Vagina (tissue), 2 donors: ENCODE results near the gene ODAPH. TPM values are rescaled to one million over a fixed set of nuclear protein-coding genes. Genes with fewer than 3 reads are reported as not detected.
"Not testable (repeated sequence)": the region's sequence is repeated elsewhere in the genome, so short reads cannot be mapped to it uniquely, and the experiment has no call there.

Experiments
- DNase-seq, 2 donors: peaks; one replicate each; pipeline ENCODE4 v3.0.0-alpha.2; 2017; ENCODE audit errors: extremely low spot score in 2 of 2
- H3K27ac ChIP-seq: fragments of 200-600 bp; sonication (generic); one replicate; pipeline ENCODE4 v1.5.1; 2019
- H3K27me3 ChIP-seq: fragments of 200-600 bp; sonication (generic); one replicate; pipeline ENCODE4 v1.5.1; 2019
- H3K36me3 ChIP-seq, 2 donors: fragments of 200-600 bp; sonication (generic); one replicate each; pipeline ENCODE4 v1.5.1; 2017 to 2019
- H3K4me1 ChIP-seq: fragments of 200-600 bp; sonication (generic); one replicate; pipeline ENCODE4 v1.5.1; 2019
- H3K4me3 ChIP-seq, 2 donors: fragments of 200-600 bp; sonication (generic); 1 replicate in 1 of 2; 2 replicates in 1 of 2; pipeline ENCODE4 v1.5.1; 2016 to 2019
- H3K9me3 ChIP-seq: fragments of 200-600 bp; sonication (generic); one replicate; pipeline ENCODE4 v1.5.1; 2019
- POLR2A ChIP-seq, 2 donors: fragments of 450-650 bp; IDR thresholded peaks; one replicate each; pipeline ENCODE4 v1.6.1; 2017; ENCODE audit warnings: antibody characterized with exemption in 2 of 2, mild to moderate bottlenecking in 2 of 2, moderate library complexity in 2 of 2
- POLR2AphosphoS5 ChIP-seq, 2 donors: sonication (generic); formaldehyde crosslinking; IDR thresholded peaks; one replicate each; pipeline ENCODE4 v1.9.0; 2017; ENCODE audit warnings: antibody characterized with exemption in 2 of 2, mild to moderate bottlenecking in 2 of 2, low read depth in 1 of 2; ENCODE audit not compliant: insufficient read depth in 1 of 2
- intact Hi-C: fragments of 100-400 bp; cut with DNase I; formaldehyde crosslinking; loops from one replicate; pipeline ENCODE4 v1.15.1; 2023
- total RNA-seq: library from RNA; depleted of rRNA; stranded (reverse); fragments of >200 nt; gene quantifications from one replicate; pipeline ENCODE4 v1.2.3, GENCODE V29; 2016
- TF ChIP-seq, protein P1 (sequence below), 3 experiments: fragments of 450-650 bp in 2 of 3; fragments of 200-600 bp in 1 of 3; sonication (generic) in 1 of 3; IDR thresholded peaks; one replicate each; pipeline ENCODE4 v1.5.1; 2017 to 2019; ENCODE audit warnings: antibody characterized with exemption in 3 of 3, mild to moderate bottlenecking in 2 of 3, moderate library complexity in 2 of 3

ODAPH gene
- total RNA-seq, 1 donor from 2014 or later, result not detected

DNA sequence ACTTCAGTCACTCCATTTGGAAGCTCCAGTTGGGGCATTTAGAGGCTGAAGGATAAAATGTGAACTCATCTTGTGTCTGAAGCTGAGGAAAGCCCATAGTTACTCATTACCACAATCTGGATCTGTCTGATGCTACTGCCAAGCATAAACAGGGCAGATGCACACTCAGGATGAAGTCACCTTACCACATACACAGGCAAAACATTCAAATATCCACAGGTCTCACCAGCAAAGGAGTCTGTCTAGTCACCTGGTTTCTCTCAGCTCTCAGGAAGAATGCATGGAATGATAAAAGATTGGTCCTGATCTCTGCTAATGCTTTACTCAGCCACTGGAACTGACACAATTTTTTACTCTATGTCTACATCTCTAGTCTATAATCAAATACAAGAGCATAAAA lies 13.0 kb upstream of the ODAPH start:
- no peak for DNase-seq
- Histone ChIP-seq H3K27me3 (no peaks in the 10 kb centered on the region), H3K27ac (no peak overlapping the region), H3K4me1 (no peaks in the 10 kb centered on the region), H3K4me3 (no peak overlapping the region), H3K9me3 (no peaks in the 10 kb centered on the region), H3K36me3 (no peaks in the 10 kb centered on the region)
- TF ChIP-seq, protein P1, sequence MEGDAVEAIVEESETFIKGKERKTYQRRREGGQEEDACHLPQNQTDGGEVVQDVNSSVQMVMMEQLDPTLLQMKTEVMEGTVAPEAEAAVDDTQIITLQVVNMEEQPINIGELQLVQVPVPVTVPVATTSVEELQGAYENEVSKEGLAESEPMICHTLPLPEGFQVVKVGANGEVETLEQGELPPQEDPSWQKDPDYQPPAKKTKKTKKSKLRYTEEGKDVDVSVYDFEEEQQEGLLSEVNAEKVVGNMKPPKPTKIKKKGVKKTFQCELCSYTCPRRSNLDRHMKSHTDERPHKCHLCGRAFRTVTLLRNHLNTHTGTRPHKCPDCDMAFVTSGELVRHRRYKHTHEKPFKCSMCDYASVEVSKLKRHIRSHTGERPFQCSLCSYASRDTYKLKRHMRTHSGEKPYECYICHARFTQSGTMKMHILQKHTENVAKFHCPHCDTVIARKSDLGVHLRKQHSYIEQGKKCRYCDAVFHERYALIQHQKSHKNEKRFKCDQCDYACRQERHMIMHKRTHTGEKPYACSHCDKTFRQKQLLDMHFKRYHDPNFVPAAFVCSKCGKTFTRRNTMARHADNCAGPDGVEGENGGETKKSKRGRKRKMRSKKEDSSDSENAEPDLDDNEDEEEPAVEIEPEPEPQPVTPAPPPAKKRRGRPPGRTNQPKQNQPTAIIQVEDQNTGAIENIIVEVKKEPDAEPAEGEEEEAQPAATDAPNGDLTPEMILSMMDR (IDR thresholded peaks at IDR 0.05), result no peak
- no peak for TF ChIP-seq POLR2A (IDR thresholded peaks at IDR 0.05)
- TF ChIP-seq POLR2AphosphoS5 (IDR thresholded peaks at IDR 0.05; ENCODE audit: insufficient read depth in 1 of 2, low read depth in 1 of 2), result no peak
- intact Hi-C loops, result no loop called here

GRCh38 chr4:75544220-75544619 lies 11.6 kb upstream of the ODAPH start:
- H3K4me1 ChIP-seq, intact Hi-C loops, H3K9me3 ChIP-seq, H3K27me3 ChIP-seq, H3K27ac ChIP-seq, H3K36me3 ChIP-seq, H3K4me3 ChIP-seq, DNase-seq: not testable (repeated sequence)

- intact Hi-C loops, result no loop called here
- no peaks in the 10 kb centered on the region for H3K4me1 ChIP-seq
- no peaks in the 10 kb centered on the region for H3K36me3 ChIP-seq
- H3K27ac ChIP-seq, result no peak overlapping the region
- H3K4me3 ChIP-seq, result no peak overlapping the region
- DNase-seq, result no peak
- no peak for TF ChIP-seq POLR2AphosphoS5 (IDR thresholded peaks at IDR 0.05; ENCODE audit: insufficient read depth in 1 of 2, low read depth in 1 of 2)
- no peak for TF ChIP-seq POLR2A (IDR thresholded peaks at IDR 0.05)
- TF ChIP-seq, protein P1 (IDR thresholded peaks at IDR 0.05), result no peak
- H3K27me3 ChIP-seq, result no peaks in the 10 kb centered on the region
- no peaks in the 10 kb centered on the region for H3K9me3 ChIP-seq
These were observed 11.0 kb upstream of the ODAPH start for GRCh38 chr4:75544870-75545269.

- no peak overlapping the region for H3K4me3 ChIP-seq
- DNase-seq, result no peak
- TF ChIP-seq POLR2AphosphoS5 (IDR thresholded peaks at IDR 0.05; ENCODE audit: insufficient read depth in 1 of 2, low read depth in 1 of 2) (no peak), POLR2A (IDR thresholded peaks at IDR 0.05) (no peak)
- TF ChIP-seq, protein P1 (IDR thresholded peaks at IDR 0.05), result no peak
- no peaks in the 10 kb centered on the region for H3K4me1 ChIP-seq
- intact Hi-C loops, result no loop called here
- no peaks in the 10 kb centered on the region for H3K36me3 ChIP-seq
- no peak overlapping the region for H3K27ac ChIP-seq
- H3K9me3 ChIP-seq, result no peaks in the 10 kb centered on the region
- H3K27me3 ChIP-seq, result no peaks in the 10 kb centered on the region
These were observed 10.3 kb upstream of the ODAPH start for GRCh38 chr4:75545526-75545925.

- H3K36me3 ChIP-seq, result no peaks in the 10 kb centered on the region
- H3K9me3 ChIP-seq, result no peaks in the 10 kb centered on the region
- no peak for TF ChIP-seq POLR2A (IDR thresholded peaks at IDR 0.05)
- TF ChIP-seq POLR2AphosphoS5 (IDR thresholded peaks at IDR 0.05; ENCODE audit: insufficient read depth in 1 of 2, low read depth in 1 of 2), result no peak
- TF ChIP-seq, protein P1 (IDR thresholded peaks at IDR 0.05), result no peak
- H3K4me3 ChIP-seq, result no peak overlapping the region
- intact Hi-C loops, result no loop called here
- no peak for DNase-seq
- no peak overlapping the region for H3K27ac ChIP-seq
- no peaks in the 10 kb centered on the region for H3K4me1 ChIP-seq
- no peaks in the 10 kb centered on the region for H3K27me3 ChIP-seq
These were observed 8.0 kb upstream of the ODAPH start for GRCh38 chr4:75547647-75548387.
